ENCODE data around the gene RPTOR. TPM values are rescaled to one million over a fixed set of nuclear protein-coding genes. Genes with fewer than 3 reads are reported as not detected.
A peak's percentile ranks its signal among the peaks of the same experiment; 100 is the strongest.

The RPTOR gene
- total RNA-seq, 4 donors from 2014 or later = 19.0 to 48.3 (median 27.3) TPM

DNA sequence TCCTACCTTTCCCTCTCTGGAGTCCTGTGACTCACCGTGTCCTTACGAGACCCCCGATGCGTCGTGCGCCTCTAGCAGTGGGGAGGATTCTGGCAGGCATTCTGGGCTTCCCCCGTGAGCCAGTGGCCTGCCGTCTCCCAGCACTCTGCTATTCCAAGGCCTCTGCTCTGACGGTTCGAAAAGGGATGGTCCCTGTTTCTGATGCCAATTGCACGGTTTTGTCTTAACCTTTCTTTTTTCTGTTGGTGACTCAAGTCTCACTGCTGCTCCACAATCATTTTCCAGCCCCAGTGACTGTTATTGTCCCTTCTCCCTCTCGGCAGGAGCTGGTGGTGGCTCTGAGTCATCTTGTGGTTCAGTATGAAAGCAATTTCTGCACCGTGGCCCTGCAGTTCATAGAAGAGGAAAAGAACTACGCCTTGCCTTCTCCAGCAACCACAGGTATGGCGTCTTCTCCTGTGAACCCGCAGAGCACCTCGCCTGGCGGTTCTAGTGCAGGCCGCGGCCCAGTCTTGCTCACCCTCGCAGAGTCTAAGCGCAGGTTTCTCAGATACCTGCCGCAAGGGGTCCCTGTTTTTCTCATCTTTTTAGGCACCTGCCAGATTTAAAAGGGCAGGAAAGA lies 346.9 kb downstream of the RPTOR start:
- H3K27me3 ChIP-seq = no peaks in the 10 kb centered on the region
- peaks cover 0 to 7% of the 10 kb centered on the region in 2 donors for H3K4me1 ChIP-seq
- intact Hi-C loops (cut with DNase I; ENCODE audit: low total_unique reads) = no loop called here
- H3K27ac ChIP-seq = peak overlapping the region in 1 of 2 donors; percentile 72
- DNase-seq = no peak
- no peaks in the 10 kb centered on the region for H3K36me3 ChIP-seq
- no peak overlapping the region for H3K4me3 ChIP-seq
- H3K9me3 ChIP-seq = no peaks in the 10 kb centered on the region
- no peak for TF ChIP-seq POLR2A (IDR thresholded peaks at IDR 0.05)
- TF ChIP-seq CTCF (IDR thresholded peaks at IDR 0.05) = peak in 1 of 4 experiments; percentile 2

DNA sequence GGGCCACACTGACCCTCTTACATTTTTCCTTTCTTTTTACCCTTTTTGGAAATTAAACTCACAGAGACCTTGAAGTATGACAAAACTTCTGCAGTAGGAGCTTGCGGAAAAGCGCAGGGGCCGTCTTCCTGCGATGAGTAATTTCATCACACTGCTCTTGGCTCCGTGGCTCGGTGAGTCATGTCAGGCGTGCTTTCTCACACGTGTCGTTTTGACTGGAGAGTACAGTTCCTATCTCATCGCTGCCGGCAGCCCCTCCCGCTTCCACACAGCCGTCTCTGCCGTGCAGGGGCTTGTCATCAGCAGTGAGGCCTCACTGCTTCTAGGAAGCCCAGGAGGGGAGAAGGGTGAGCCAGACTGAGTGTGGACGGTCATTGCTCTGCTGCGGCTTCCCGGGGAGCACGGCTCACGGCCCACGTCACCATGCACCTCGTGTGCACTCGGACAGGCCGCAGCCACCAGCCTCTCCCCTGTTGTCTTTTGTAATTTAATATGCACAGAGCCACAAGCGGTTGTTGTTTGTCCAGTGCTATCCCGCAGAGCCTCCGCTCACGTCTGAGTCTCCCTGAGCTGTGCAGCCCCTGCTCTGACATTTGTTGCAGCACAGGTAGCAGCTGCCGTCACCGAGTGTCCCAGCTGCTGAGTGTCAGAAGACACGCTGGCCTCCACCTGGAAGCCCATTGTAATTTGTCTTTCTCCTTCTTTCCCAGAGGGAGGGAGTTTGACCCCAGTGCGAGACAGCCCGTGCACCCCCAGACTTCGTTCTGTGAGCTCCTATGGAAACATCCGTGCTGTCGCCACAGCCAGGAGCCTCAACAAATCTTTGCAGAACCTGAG lies 347.6 kb downstream of the RPTOR start:
- intact Hi-C loops (cut with DNase I; ENCODE audit: low total_unique reads) = no loop called here
- Histone ChIP-seq H3K4me3 (no peak overlapping the region), H3K9me3 (no peaks in the 10 kb centered on the region), H3K27ac (peak overlapping the region in 1 of 2 donors; percentile 72), H3K36me3 (no peaks in the 10 kb centered on the region), H3K27me3 (no peaks in the 10 kb centered on the region), H3K4me1 (peaks cover 0 to 7% of the 10 kb centered on the region in 2 donors)
- TF ChIP-seq CTCF (IDR thresholded peaks at IDR 0.05) = no peak
- TF ChIP-seq POLR2A (IDR thresholded peaks at IDR 0.05) = no peak
- peak in 1 of 2 donors; percentile 84 for DNase-seq

- Histone ChIP-seq H3K27ac (no peak overlapping the region), H3K4me1 (peaks cover 0 to 7% of the 10 kb centered on the region in 2 donors), H3K9me3 (no peaks in the 10 kb centered on the region), H3K27me3 (no peaks in the 10 kb centered on the region), H3K36me3 (no peaks in the 10 kb centered on the region), H3K4me3 (no peak overlapping the region)
- no peak for DNase-seq
- intact Hi-C loops (cut with DNase I; ENCODE audit: low total_unique reads) = no loop called here
- TF ChIP-seq POLR2A (IDR thresholded peaks at IDR 0.05) (no peak), CTCF (IDR thresholded peaks at IDR 0.05) (no peak)
Measured at GRCh38 chr17:80892900-80893603, 348.4 kb downstream of the RPTOR start.

DNA sequence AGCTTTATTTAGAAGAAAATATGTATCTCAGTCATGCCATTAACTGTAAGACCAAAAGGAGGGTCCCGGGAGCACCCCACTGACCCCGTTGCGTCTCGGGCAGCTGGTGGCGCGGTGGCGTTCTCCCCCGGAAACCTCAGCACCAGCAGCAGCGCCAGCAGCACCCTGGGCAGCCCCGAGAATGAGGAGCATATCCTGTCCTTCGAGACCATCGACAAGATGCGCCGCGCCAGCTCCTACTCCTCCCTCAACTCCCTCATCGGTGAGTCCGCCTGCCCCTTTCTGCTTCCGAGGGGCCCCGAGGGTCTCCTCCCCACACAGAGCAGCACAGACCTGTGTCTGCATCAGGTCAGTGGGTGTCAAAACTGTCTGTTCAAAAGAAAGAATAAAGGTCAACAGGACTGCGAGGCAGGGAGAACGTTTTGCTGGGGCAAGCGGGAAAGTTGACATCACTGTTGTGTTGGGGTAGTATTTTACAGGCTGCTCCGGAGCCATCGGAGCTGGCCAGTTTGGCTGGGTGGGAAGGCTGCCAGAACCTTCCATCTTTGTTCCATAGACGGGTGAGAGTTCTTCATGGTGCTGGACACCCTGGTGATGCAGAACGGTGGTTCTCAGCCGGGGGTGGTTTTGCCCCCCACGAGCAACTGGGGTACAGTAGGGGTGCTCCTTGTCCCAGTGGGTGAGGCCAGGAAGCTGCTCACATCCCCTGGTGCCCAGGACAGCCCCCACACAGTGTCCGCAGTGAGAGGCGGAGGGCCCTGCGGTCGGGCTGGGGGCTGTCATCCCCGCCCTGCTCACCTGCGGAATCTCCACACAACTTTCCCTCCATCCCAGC lies 349.2 kb downstream of the RPTOR start:
- Histone ChIP-seq H3K36me3 (no peaks in the 10 kb centered on the region), H3K9me3 (no peaks in the 10 kb centered on the region)

More for the DNA sequence above, 349.2 kb downstream of the RPTOR start:
- intact Hi-C loops (cut with DNase I; ENCODE audit: low total_unique reads) = no loop called here
- no peaks in the 10 kb centered on the region for H3K27me3 ChIP-seq
- H3K4me3 ChIP-seq = no peak overlapping the region
- DNase-seq = no peak
- no peak overlapping the region for H3K27ac ChIP-seq
- H3K4me1 ChIP-seq = peaks cover 0 to 7% of the 10 kb centered on the region in 2 donors
- no peak for TF ChIP-seq CTCF (IDR thresholded peaks at IDR 0.05)
- no peak for TF ChIP-seq POLR2A (IDR thresholded peaks at IDR 0.05)
